Neural cell (in vitro differentiated cells): ENCODE results near the gene RPL41.

Experiments used
- EP300 ChIP-seq: fragments of 450-650 bp; conservative IDR thresholded peaks from 2 replicates; pipeline ENCODE4 v1.6.1; 2014; ENCODE audit warnings: antibody characterized with exemption, mild to moderate bottlenecking, moderate library complexity; ENCODE audit not compliant: poor library complexity, severe bottlenecking
- EZH2 ChIP-seq: fragments of 200-600, 300-800 bp; shearing (Covaris generic), sonication (generic); IDR thresholded peaks from 2 replicates; pipeline ENCODE4 v1.6.1; 2014; ENCODE audit warnings: antibody characterized with exemption, low read length, borderline replicate concordance, mild to moderate bottlenecking; ENCODE audit not compliant: insufficient read depth, poor library complexity, severe bottlenecking
- MXI1 ChIP-seq: fragments of 450-650 bp; conservative IDR thresholded peaks from 2 replicates; pipeline ENCODE4 v1.6.1; 2014; ENCODE audit warnings: antibody characterized with exemption, mild to moderate bottlenecking; ENCODE audit not compliant: poor library complexity, severe bottlenecking
- POLR2AphosphoS5 ChIP-seq: IDR thresholded peaks from 2 replicates; pipeline ENCODE4 v1.6.1; 2012
- RAD21 ChIP-seq: fragments of 450-650 bp; conservative IDR thresholded peaks from 2 replicates; pipeline ENCODE4 v1.6.1; 2014; ENCODE audit warnings: antibody characterized with exemption, mild to moderate bottlenecking, moderate library complexity
- SMC3 ChIP-seq: fragments of 450-650 bp; conservative IDR thresholded peaks from 2 replicates; pipeline ENCODE4 v1.6.1; 2014; ENCODE audit warnings: antibody characterized with exemption, mild to moderate bottlenecking, moderate library complexity; ENCODE audit not compliant: poor library complexity
- TAF1 ChIP-seq: IDR thresholded peaks from 2 replicates; pipeline ENCODE4 v1.6.1; 2012; ENCODE audit warnings: low read depth
- TF ChIP-seq, protein P1 (sequence below): fragments of 450-650 bp; IDR thresholded peaks from 2 replicates; pipeline ENCODE4 v1.5.1; 2014; ENCODE audit warnings: antibody characterized with exemption, mild to moderate bottlenecking, moderate library complexity; ENCODE audit not compliant: poor library complexity, severe bottlenecking
- TF ChIP-seq, protein P2 (sequence below): IDR thresholded peaks from 2 replicates; pipeline ENCODE4 v1.6.1; 2012; ENCODE audit warnings: borderline replicate concordance

DNA sequence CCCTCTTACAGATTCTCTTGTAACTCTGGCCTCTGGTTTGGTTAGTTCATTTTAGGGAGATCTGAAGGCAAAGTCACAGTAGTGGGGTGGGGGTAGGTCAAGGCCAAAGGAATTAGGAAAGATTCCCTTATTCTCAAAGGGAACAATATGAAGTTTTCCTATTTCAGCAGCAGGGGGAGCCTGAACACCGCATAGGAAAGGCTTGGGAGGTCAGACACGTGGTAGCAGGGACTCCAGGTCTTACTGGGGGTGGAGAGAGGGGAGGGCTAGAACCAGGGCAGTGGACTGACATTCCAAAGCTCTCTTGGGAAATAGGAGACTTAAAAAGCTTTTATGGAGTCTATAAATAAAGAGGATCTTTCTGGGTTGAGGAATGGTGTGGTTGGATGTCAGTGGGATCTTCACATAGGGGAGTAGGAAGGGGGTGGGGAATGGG, 2.9 kb downstream of the RPL41 start:
- TF ChIP-seq EP300 = no peak
- no peak for TF ChIP-seq EZH2
- no peak for TF ChIP-seq POLR2AphosphoS5
- no peak for TF ChIP-seq TAF1
- TF ChIP-seq, protein P1, sequence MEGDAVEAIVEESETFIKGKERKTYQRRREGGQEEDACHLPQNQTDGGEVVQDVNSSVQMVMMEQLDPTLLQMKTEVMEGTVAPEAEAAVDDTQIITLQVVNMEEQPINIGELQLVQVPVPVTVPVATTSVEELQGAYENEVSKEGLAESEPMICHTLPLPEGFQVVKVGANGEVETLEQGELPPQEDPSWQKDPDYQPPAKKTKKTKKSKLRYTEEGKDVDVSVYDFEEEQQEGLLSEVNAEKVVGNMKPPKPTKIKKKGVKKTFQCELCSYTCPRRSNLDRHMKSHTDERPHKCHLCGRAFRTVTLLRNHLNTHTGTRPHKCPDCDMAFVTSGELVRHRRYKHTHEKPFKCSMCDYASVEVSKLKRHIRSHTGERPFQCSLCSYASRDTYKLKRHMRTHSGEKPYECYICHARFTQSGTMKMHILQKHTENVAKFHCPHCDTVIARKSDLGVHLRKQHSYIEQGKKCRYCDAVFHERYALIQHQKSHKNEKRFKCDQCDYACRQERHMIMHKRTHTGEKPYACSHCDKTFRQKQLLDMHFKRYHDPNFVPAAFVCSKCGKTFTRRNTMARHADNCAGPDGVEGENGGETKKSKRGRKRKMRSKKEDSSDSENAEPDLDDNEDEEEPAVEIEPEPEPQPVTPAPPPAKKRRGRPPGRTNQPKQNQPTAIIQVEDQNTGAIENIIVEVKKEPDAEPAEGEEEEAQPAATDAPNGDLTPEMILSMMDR = peak; percentile 86
- TF ChIP-seq SMC3 = peak; percentile 73
- TF ChIP-seq, protein P2, sequence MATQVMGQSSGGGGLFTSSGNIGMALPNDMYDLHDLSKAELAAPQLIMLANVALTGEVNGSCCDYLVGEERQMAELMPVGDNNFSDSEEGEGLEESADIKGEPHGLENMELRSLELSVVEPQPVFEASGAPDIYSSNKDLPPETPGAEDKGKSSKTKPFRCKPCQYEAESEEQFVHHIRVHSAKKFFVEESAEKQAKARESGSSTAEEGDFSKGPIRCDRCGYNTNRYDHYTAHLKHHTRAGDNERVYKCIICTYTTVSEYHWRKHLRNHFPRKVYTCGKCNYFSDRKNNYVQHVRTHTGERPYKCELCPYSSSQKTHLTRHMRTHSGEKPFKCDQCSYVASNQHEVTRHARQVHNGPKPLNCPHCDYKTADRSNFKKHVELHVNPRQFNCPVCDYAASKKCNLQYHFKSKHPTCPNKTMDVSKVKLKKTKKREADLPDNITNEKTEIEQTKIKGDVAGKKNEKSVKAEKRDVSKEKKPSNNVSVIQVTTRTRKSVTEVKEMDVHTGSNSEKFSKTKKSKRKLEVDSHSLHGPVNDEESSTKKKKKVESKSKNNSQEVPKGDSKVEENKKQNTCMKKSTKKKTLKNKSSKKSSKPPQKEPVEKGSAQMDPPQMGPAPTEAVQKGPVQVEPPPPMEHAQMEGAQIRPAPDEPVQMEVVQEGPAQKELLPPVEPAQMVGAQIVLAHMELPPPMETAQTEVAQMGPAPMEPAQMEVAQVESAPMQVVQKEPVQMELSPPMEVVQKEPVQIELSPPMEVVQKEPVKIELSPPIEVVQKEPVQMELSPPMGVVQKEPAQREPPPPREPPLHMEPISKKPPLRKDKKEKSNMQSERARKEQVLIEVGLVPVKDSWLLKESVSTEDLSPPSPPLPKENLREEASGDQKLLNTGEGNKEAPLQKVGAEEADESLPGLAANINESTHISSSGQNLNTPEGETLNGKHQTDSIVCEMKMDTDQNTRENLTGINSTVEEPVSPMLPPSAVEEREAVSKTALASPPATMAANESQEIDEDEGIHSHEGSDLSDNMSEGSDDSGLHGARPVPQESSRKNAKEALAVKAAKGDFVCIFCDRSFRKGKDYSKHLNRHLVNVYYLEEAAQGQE = no peak
- TF ChIP-seq RAD21 = peak; percentile 77
- peak; percentile 55 for TF ChIP-seq MXI1
